ENCODE measurements around the gene HMGCS2.

- TF ChIP-seq EZH2 (IDR thresholded peaks at IDR 0.05; ENCODE audit: borderline replicate concordance, low read length) (no peak), CTCF (IDR thresholded peaks at IDR 0.05; ENCODE audit: low read length) (no peak)
Observed at GRCh38 chr1:119815928-119816327, 47.2 kb upstream of the HMGCS2 start.

Measured in OCI-LY1 (cell line).